Stimulated activated naive B cell treated with anti-CD40 and anti-IgM and Interleukin-4, amounts not matched to agents 10 μg/mL and 1 μg/mL and 100 μg/mL, for 72 hours (primary cell): Measurements from ENCODE around the gene ADAM15.

ENCODE experiments used
- ATAC-seq, 2 donors: fragments of 150-1000 bp; cut with Tn5 transposase; replicated peaks; 2 replicates each; pipeline ENCODE4 v1.10.0; 2021; ENCODE audit warnings: moderate library complexity in 1 of 2
- DNase-seq: peaks from one replicate; pipeline ENCODE4 v3.0.0; 2021
- H3K27ac Mint-ChIP-seq: one replicate; pipeline ENCODE4 v1.8.0; 2022; ENCODE audit warnings: mild to moderate bottlenecking, mixed read lengths
- H3K27me3 Mint-ChIP-seq, 2 donors: one replicate each; pipeline ENCODE4 v1.8.0; 2022; ENCODE audit warnings: mixed read lengths in 2 of 2
- H3K36me3 Mint-ChIP-seq, 2 donors: one replicate each; pipeline ENCODE4 v1.8.0; 2022; ENCODE audit warnings: mixed read lengths in 2 of 2, mild to moderate bottlenecking in 1 of 2
- H3K4me1 Mint-ChIP-seq, 2 donors: one replicate each; pipeline ENCODE4 v1.8.0; 2022; ENCODE audit warnings: mixed read lengths in 2 of 2, mild to moderate bottlenecking in 1 of 2
- H3K4me3 Mint-ChIP-seq, 2 donors: one replicate each; pipeline ENCODE4 v1.8.0; 2022; ENCODE audit warnings: mild to moderate bottlenecking in 2 of 2, mixed read lengths in 2 of 2, moderate library complexity in 1 of 2
- H3K9me3 Mint-ChIP-seq, 2 donors: one replicate each; pipeline ENCODE4 v1.8.0; 2022; ENCODE audit warnings: mixed read lengths in 2 of 2, mild to moderate bottlenecking in 1 of 2

Gene ADAM15

DNA sequence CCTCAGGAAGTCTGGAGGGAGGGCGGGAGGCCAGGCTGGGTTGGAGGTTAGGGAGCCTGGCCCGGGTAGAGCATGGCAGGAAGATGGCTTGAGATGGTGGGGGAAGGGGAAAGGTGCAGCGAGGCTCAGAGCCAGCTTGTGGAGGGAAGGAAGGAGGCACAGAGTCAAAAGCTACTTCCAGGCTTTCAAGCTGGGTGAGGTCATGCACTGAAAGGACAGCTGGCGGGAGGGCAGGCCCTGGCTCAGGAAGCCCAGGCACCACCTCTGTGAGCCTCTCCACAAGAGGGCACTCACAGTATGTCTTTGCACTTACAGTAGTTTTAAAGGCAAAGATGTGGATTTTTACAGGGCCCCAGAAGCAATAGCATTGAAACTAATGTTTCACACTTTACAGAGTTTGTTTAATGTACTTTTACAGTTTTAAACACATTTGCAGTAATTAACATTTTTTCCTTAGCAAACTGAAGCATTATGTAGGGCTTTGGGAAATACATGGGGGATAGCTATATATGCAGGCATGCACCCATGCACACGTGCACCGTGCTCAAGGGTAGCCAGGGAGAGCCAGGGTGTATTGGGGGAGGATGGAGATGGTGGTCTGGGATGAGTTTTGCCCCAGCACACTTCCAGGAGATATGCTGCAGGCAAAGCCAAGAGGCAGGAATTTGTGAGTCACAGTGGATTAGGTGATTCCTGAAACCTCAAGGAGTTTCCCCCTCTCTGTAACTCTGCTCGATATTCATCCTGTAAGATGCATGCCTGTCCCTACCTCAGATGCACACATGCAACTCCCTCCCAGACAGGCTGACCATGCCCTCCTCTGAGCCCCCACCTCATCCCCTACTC lies 6.1 kb upstream of the ADAM15 start:
- DNase-seq: peak; percentile 32
- Mint-ChIP-seq H3K27me3 (peaks cover 0 to 6% of the 10 kb centered on the region in 2 donors), H3K4me3 (no peak overlapping the region), H3K27ac (no peak overlapping the region), H3K36me3 (no peaks in the 10 kb centered on the region), H3K9me3 (no peaks in the 10 kb centered on the region), H3K4me1 (peaks cover 15% of the 10 kb centered on the region in 2 donors)
- ATAC-seq: peak; percentile 96

DNA sequence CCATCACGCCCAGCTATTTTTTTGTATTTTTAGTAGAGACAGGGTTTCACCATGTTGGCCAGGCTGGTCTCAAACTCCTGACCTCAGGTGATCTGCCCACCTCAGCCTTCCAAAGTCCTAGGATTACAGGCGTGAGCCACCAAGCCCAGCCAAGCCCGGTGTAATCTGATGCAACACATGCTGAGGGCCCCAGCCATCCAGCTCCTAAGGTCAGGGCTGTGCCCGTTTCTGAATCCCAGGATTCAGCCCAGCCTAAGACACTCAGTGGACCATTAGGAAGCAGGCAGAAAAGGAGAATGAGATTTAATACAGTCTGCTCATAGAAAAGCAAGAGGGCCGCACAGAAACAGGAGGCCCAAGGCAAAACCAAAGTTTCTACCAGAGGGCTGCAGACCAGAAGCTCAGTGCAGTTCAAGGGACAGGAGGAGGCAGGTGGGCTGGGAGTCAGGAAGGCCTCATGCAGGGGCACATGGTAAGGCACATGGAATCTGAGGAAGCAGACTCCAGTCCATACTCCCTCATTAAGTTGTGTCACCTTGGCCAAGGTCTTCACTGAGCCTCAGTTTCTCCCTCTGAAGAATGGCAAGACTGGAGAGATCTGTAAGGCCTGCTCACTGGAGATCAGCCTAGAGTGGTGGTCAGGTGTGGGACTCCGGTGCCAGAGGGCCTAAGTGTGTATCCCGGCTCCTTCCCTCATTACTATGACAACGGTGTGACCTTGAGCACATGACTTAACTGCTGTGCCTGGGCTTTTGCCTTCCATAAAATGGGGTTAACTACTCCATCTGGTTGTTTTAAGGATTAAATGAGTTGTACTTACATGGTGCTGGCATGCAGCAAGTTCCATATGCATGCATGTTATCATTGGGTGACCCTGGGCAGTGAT lies 2.4 kb upstream of the ADAM15 start:
- H3K4me1 Mint-ChIP-seq: peaks cover 36 to 43% of the 10 kb centered on the region in 2 donors
- no peaks in the 10 kb centered on the region for H3K27me3 Mint-ChIP-seq
- no peaks in the 10 kb centered on the region for H3K9me3 Mint-ChIP-seq
- DNase-seq (no peak), ATAC-seq (no peak)
- no peak overlapping the region for H3K27ac Mint-ChIP-seq
- no peak overlapping the region for H3K4me3 Mint-ChIP-seq
- no peaks in the 10 kb centered on the region for H3K36me3 Mint-ChIP-seq

DNA sequence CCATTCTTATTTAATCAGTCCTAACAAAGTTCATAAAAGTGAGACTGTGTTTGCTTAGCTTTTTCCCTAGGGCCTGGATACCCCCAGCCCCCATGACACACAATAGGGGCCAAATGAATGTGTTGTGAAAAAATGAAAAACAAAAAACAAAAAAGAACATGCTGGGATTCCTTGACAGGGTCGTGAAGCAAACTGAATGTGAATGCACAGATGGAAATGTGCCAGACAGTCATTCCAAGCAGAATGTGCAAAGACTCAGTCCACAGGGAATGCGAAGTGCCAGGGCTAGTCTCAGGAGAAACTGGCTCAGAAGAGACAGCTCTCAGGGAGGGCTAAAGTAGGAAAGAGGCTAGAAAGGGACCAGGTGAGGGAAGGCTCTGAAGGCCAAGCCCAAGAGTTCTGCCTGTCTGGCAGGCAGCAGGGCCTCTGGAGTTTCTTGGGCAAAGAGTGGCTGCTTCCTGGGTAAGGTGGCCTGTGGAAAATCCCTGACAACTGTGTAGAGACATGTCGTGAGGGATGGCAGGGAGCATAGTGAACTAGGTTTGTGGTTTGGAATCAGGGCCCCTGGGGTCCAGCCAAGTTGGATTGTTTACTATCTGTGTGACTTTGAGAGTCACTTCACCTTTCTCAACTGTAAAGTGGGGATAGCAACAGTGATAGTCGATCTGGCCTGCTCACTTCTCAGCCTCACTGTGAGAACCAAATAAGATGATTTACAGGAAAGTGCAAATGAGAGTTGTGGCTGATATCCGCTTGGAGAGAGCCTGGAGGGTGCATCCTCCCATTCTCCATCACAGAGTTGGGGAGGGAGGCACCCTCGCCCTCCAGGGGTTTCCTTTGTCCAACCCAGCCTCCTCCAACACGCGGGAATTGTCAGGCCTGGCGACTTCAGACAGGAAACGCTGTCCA lies 1.2 kb upstream of the ADAM15 start:
- H3K27ac Mint-ChIP-seq: peak overlapping the region; percentile 31
- H3K27me3 Mint-ChIP-seq: no peaks in the 10 kb centered on the region
- H3K4me3 Mint-ChIP-seq: peak overlapping the region; percentile 83 to 89
- peaks cover 0 to 4% of the 10 kb centered on the region in 2 donors for H3K36me3 Mint-ChIP-seq
- DNase-seq (no peak), ATAC-seq (no peak)
- no peaks in the 10 kb centered on the region for H3K9me3 Mint-ChIP-seq
- peaks cover 30 to 37% of the 10 kb centered on the region in 2 donors for H3K4me1 Mint-ChIP-seq

DNA sequence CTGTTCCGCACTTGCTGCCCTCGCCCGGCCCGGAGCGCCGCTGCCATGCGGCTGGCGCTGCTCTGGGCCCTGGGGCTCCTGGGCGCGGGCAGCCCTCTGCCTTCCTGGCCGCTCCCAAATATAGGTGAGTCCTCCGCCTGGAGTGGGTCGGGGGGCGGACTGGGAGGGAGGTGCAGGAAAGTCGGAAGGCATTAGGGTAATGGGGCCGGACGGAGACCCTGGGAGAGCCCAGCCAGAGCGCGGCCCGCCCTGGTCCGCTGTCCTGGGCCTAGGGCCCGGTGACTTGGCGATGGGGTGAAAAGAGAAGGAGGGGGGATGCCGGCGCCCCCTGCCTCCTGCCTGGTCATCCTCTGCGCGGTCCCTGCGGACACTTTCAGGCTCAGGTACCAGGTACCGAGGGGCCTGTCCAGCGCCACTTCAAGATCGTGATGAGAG lies 243 bp downstream of the ADAM15 start:
- DNase-seq: no peak
- H3K36me3 Mint-ChIP-seq: peaks cover 11 to 15% of the 10 kb centered on the region in 2 donors
- peak overlapping the region; percentile 86 for H3K4me3 Mint-ChIP-seq
- no peaks in the 10 kb centered on the region for H3K9me3 Mint-ChIP-seq
- H3K27me3 Mint-ChIP-seq: no peaks in the 10 kb centered on the region
- ATAC-seq: peak; percentile 14 to 18
- no peak overlapping the region for H3K27ac Mint-ChIP-seq
- peaks cover 25 to 34% of the 10 kb centered on the region in 2 donors for H3K4me1 Mint-ChIP-seq

DNA sequence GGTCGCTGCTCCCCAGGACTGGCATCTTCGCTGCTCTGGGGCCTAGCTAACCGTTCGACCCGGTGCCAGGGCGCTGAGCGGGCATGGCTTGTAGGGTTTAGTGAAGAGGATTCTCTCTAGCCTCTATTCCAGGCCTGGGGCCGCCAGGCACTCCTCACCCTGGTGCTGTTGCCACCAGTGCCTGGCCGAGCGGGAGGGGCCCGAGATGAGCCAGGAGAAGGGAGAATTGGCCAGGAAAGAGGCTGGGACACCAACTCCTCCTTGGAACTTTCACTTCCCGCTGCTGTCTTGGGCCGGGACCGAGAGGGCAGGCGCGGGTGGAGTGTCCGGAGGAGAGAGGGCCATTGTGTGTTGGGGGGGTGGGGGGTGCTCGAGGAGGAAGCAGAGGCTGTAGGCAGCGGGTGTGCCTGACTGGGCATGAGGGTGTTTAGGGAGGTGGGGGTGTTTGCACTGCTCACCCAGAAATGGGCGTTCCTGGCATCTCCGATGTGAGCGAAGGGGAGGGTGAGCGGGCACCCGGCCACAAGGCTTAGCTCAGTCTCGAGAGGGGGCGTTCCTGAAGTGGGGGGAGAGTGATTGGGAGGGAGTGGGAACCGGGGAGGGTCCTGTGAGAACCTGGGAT lies 772 bp downstream of the ADAM15 start:
- ATAC-seq: peak; percentile 46 to 52
- Mint-ChIP-seq H3K27me3 (no peaks in the 10 kb centered on the region), H3K36me3 (peaks cover 16 to 18% of the 10 kb centered on the region in 2 donors), H3K4me3 (peak overlapping the region; percentile 86), H3K27ac (peak overlapping the region; percentile 14), H3K4me1 (peaks cover 25 to 34% of the 10 kb centered on the region in 2 donors), H3K9me3 (no peaks in the 10 kb centered on the region)
- DNase-seq: no peak

DNA sequence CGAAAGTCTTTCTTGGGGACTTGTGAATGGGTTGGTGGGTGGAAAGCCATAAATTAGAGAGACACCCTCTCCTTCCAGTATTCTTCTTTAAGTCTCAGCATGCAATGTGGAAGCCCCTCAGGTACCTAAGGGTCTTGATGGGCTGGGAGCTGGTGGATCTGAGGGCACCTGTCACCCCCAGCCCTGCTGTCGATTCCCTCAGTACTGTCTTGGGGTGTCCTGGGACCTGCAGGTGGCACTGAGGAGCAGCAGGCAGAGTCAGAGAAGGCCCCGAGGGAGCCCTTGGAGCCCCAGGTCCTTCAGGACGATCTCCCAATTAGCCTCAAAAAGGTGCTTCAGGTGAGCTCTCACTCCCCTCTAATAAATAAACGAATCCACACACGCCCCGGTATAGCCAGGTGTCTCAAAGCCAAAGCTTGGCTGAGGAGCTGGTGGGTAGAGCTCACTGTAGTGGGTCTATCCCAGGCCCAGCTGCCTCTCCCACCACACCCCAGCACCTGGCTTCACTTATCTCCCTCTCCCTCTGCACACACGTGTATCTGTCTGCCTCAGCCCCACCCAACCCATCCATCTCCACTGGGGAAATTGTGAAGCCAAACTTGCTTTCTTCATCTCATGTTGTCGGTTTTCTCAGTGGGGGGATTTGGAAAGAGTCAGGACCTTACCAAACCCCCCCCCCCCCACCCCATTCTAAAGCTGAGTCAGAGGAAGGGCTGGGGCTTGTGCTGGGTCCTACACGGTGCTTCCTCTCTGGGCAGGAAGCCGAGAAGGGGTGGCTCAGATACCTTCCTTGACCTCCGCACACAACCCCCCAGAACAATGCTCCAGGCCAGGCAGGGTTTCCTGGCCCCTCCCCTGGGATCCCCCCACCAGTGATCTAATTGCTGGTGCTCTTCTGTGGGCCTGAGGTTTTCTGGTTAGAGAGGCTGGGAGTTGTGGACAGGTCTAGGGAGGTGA lies 1.6 kb downstream of the ADAM15 start:
- ATAC-seq: no peak
- peaks cover 25 to 34% of the 10 kb centered on the region in 2 donors for H3K4me1 Mint-ChIP-seq

DNA sequence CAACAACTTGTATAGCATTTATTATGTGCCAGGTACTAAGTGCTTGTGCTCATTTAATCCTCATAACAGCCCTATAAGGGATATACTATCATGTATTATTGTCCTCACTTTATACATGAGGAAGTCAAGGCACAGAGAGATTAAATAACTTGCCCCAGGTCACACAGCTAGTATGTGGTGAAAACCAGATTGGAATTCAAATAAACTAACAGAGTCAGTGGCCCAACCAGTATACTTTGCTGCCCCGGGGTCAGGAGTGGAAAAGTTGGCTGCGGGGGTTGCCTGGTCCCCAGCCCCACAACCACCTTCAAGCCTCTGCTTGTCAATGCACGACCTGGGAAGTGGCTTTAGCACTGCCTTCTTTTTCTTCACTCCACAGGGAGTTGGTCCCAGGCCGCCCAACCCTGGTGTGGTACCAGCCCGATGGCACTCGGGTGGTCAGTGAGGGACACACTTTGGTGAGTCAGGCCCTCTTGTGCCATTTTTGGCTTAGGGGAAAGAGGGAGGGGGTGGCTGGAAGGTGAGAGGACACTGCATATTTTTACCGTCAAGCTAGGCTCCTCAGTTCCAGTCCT lies 2.5 kb downstream of the ADAM15 start:
- no peak for DNase-seq
- Mint-ChIP-seq H3K9me3 (no peaks in the 10 kb centered on the region), H3K4me3 (no peak overlapping the region), H3K4me1 (peaks cover 25 to 34% of the 10 kb centered on the region in 2 donors), H3K27me3 (no peaks in the 10 kb centered on the region), H3K27ac (no peak overlapping the region), H3K36me3 (peaks cover 29 to 31% of the 10 kb centered on the region in 2 donors)
- no peak for ATAC-seq

More for the DNA sequence above, 1.6 kb downstream of the ADAM15 start:
- peaks cover 20 to 22% of the 10 kb centered on the region in 2 donors for H3K36me3 Mint-ChIP-seq
- no peaks in the 10 kb centered on the region for H3K9me3 Mint-ChIP-seq
- no peaks in the 10 kb centered on the region for H3K27me3 Mint-ChIP-seq
- DNase-seq: no peak
- no peak overlapping the region for H3K27ac Mint-ChIP-seq
- peak overlapping the region; percentile 86 for H3K4me3 Mint-ChIP-seq

DNA sequence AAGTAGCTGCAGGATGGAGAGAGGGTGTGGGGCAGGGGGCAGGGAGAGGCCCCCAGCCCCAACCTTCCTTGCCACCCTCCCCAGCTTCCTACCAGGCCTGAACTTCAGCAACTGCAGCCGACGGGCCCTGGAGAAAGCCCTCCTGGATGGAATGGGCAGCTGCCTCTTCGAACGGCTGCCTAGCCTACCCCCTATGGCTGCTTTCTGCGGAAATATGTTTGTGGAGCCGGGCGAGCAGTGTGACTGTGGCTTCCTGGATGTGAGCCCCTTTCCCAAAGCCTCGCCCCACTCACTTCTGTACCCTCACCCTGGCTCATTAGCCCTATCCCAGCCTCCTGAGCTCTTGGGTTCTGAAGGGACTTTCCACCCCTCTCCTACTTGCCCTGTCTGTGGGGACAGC lies 6.0 kb downstream of the ADAM15 start:
- Mint-ChIP-seq H3K9me3 (no peaks in the 10 kb centered on the region), H3K27ac (no peak overlapping the region), H3K27me3 (peaks cover 0 to 4% of the 10 kb centered on the region in 2 donors), H3K4me1 (peaks cover 18 to 23% of the 10 kb centered on the region in 2 donors), H3K4me3 (no peak overlapping the region), H3K36me3 (peaks cover 34 to 41% of the 10 kb centered on the region in 2 donors)
- ATAC-seq (no peak), DNase-seq (no peak)

DNA sequence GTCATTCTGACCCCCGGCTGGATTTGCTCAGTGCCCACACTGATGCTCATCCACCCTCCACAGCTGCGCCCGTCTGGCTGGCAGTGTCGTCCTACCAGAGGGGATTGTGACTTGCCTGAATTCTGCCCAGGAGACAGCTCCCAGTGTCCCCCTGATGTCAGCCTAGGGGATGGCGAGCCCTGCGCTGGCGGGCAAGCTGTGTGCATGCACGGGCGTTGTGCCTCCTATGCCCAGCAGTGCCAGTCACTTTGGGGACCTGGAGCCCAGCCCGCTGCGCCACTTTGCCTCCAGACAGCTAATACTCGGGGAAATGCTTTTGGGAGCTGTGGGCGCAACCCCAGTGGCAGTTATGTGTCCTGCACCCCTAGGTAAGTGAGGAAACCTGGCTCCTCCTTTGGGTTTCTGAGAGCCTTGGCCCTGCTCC lies 6.7 kb downstream of the ADAM15 start:
- no peak for DNase-seq
- ATAC-seq: no peak
- H3K27ac Mint-ChIP-seq: no peak overlapping the region
- no peaks in the 10 kb centered on the region for H3K9me3 Mint-ChIP-seq
- H3K4me3 Mint-ChIP-seq: no peak overlapping the region
- H3K4me1 Mint-ChIP-seq: peaks cover 15 to 23% of the 10 kb centered on the region in 2 donors
- peaks cover 34 to 41% of the 10 kb centered on the region in 2 donors for H3K36me3 Mint-ChIP-seq
- peaks cover 0 to 4% of the 10 kb centered on the region in 2 donors for H3K27me3 Mint-ChIP-seq

DNA sequence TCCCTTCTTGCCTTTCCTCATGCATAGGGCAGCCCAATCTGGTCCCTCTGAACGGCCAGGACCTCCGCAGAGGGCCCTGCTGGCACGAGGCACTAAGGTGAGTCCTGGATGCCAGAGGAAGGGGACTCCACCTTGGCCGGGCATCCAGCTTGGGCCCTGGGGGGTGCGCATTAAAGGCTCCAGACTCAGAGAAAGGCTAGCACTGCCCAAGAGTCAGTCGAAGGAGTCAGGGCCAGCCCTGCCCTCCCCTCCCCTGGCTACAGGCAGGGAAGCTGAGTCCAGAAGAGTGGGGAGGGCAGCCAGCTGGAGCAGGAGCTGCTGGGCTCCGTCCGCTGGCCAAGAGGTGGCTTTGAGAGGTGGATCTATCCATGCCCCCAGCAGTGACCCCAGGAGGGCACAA lies 9.6 kb downstream of the ADAM15 start:
- no peaks in the 10 kb centered on the region for H3K9me3 Mint-ChIP-seq
- ATAC-seq: no peak
- DNase-seq: no peak
- peaks cover 0 to 4% of the 10 kb centered on the region in 2 donors for H3K27me3 Mint-ChIP-seq
- H3K36me3 Mint-ChIP-seq: peaks cover 24 to 37% of the 10 kb centered on the region in 2 donors
- no peak overlapping the region for H3K27ac Mint-ChIP-seq
- H3K4me1 Mint-ChIP-seq: peaks cover 21 to 35% of the 10 kb centered on the region in 2 donors
- no peak overlapping the region for H3K4me3 Mint-ChIP-seq

DNA sequence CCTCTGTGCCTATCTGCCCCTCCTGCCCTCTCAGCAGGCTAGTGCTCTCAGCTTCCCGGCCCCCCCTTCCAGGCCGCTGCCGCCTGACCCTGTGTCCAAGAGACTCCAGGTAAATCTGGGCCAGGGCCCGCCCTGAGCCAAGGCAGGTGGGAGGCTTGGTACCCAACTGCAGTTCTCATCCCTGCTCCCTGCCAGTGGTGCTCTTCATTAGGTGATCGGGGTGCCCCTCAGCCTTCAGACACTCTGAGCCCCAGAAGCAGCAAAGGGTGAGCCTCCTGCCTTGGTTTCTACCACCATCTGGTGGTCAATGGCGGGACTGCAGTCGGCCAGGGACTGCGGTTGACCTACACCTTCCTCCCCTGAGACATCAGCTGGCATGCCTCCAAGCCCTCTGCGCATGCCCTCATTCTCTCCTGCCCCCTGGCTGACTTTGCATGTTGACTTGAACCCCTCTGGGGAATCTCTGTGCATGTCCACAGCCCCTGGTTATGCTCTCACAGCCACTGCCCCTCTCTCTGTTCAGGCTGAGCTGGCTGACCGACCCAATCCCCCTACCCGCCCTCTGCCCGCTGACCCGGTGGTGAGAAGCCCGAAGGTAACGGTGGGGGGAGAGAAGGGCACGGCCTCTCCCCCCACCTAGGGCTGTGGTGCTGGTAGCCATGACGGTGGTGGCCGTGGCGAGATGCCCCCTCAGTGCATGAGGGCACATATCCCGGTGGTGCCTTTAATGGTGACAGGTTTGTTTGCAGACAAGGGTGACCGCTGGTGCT lies 10.4 kb downstream of the ADAM15 start:
- Mint-ChIP-seq H3K27me3 (peaks cover 0 to 4% of the 10 kb centered on the region in 2 donors), H3K27ac (peak overlapping the region; percentile 31), H3K4me1 (peaks cover 27 to 42% of the 10 kb centered on the region in 2 donors), H3K36me3 (peaks cover 21 to 35% of the 10 kb centered on the region in 2 donors), H3K9me3 (no peaks in the 10 kb centered on the region), H3K4me3 (peak overlapping the region in 1 of 2 donors; percentile 28)
- peak; percentile 93 for DNase-seq
- peak; percentile 70 to 72 for ATAC-seq
